ENCODE measurements around the gene PCDHB15.
"Not testable (repeated sequence)": the region's sequence is repeated elsewhere in the genome, so short reads cannot be mapped to it uniquely, and the experiment has no call there.

Gene PCDHB15

DNA sequence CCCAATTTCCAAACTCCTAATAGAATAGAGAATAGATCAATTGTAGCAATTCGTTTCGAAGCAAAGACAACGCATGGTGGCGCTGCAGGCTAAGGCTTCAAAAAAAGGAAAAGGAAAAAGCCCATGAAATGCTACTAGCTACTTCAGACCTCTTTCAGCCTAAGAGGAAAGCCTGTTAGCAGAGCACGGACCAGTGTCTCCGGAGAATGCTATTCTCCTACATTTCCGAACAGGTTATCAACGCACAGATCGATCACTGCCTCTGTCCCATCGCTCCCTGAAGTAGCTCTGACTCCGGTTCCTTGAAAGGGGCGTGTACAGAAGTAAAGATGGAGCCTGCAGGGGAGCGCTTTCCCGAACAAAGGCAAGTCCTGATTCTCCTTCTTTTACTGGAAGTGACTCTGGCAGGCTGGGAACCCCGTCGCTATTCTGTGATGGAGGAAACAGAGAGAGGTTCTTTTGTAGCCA, at the start of gene PCDHB15:
TSS of gene PCDHB15 (plus strand) at position 146 of the 468 bp plus-strand sequence. CDS start at position 330, 184 bp downstream.
- peak; percentile 88 for DNase-seq

GRCh38 chr5:141196363-141196762, 48.8 kb upstream of the PCDHB15 start:
- DNase-seq, result no peak

DNA sequence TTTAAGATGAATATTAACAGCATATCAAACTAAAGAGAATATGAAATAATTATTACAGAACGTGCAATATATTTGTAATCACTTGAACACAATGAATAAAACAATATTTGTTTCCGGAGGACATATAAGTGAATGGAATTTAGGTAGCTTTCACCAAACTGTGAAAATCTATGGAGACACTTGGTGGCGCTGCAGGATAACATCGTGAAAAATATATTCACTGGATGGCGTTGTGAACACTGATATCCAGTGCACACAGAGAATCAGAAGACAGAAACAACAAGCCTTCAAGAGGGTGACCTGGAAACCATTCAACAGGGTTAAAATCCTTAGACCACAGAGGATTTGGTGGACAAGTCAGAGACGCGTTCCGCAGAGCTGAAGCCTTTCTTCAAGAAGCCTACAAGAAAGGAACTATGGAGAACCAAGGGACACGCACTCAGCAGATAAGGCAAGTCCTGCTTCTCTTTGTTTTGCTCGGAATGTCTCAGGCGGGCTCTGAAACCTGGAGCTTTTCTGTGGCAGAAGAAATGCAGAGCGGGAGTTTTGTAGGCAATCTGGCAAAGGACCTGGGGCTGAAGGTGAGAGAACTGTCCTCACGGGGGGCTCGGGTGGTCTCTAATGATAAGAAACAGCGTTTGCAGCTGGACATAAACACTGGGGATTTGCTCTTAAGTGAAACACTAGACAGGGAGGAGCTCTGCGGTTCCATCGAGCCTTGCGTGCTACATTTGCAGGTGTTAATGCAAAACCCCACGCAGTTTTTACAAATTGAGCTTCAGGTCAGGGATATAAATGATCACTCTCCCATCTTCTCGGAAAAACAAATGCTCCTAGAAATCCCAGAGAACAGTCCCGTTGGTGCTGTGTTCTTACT, 45.6 kb upstream of the PCDHB15 start, which contains the start of gene PCDHB11:
TSS of gene PCDHB11 (plus strand) at position 269 of the 877 bp plus-strand sequence. CDS start at position 417, 148 bp downstream.
- DNase-seq, result peak; percentile 59

DNA sequence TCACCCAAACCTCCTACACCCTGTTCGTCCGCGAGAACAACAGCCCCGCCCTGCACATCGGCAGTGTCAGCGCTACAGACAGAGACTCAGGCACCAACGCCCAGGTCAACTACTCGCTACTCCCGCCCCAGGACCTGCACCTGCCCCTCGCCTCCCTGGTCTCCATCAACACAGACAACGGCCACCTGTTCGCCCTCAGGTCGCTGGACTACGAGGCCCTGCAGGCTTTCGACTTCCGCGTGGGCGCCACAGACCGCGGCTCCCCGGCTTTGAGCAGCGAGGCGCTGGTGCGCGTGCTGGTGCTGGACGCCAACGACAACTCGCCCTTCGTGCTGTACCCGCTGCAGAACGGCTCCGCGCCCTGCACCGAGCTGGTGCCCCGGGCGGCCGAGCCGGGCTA, 44.1 kb upstream of the PCDHB15 start:
- not testable (repeated sequence) for DNase-seq

DNA sequence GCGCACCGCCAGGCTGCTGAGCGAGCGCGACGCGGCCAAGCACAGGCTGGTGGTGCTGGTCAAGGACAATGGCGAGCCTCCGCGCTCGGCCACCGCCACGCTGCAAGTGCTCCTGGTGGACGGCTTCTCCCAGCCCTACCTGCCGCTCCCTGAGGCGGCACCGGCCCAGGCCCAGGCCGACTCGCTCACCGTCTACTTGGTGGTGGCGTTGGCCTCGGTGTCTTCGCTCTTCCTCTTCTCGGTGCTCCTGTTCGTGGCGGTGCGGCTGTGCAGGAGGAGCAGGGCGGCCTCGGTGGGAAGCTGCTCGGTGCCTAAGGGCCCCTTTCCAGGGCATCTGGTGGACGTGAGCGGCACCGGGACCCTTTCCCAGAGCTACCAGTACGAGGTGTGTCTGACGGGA, 43.5 kb upstream of the PCDHB15 start:
- DNase-seq, result not testable (repeated sequence)

GRCh38 chr5:141208478-141208877, 36.7 kb upstream of the PCDHB15 start, which contains the start of gene PCDHB12:
Gene PCDHB12 (plus strand): TSS chr5:141208719. CDS start chr5:141208908, 189 bp downstream.
- peak; percentile 41 for DNase-seq

GRCh38 chr5:141210281-141210680, 34.9 kb upstream of the PCDHB15 start:
- not testable (repeated sequence) for DNase-seq

DNA sequence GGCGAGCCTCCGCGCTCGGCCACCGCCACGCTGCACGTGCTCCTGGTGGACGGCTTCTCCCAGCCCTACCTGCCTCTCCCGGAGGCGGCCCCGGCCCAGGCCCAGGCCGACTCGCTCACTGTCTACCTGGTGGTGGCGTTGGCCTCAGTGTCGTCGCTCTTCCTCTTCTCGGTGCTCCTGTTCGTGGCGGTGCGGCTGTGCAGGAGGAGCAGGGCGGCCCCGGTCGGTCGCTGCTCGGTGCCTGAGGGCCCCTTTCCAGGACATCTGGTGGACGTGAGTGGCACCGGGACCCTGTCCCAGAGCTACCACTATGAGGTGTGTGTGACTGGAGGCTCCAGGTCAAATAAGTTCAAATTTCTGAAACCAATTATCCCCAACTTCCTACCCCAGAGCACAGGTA, 34.3 kb upstream of the PCDHB15 start:
- DNase-seq, result not testable (repeated sequence)

GRCh38 chr5:141213656-141214339, 31.4 kb upstream of the PCDHB15 start, which contains the start of gene PCDHB13:
Gene PCDHB13 (plus strand): TSS chr5:141213919. CDS start chr5:141214124, 205 bp downstream.
- DNase-seq, result peak; percentile 47

GRCh38 chr5:141214583-141214982, 30.6 kb upstream of the PCDHB15 start:
- not testable (repeated sequence) for DNase-seq

DNA sequence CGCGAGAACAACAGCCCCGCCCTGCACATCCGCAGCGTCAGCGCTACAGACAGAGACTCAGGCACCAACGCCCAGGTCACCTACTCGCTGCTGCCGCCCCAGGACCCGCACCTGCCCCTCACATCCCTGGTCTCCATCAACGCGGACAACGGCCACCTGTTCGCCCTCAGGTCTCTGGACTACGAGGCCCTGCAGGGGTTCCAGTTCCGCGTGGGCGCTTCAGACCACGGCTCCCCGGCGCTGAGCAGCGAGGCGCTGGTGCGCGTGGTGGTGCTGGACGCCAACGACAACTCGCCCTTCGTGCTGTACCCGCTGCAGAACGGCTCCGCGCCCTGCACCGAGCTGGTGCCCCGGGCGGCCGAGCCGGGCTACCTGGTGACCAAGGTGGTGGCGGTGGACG, 29.7 kb upstream of the PCDHB15 start:
- not testable (repeated sequence) for DNase-seq

DNA sequence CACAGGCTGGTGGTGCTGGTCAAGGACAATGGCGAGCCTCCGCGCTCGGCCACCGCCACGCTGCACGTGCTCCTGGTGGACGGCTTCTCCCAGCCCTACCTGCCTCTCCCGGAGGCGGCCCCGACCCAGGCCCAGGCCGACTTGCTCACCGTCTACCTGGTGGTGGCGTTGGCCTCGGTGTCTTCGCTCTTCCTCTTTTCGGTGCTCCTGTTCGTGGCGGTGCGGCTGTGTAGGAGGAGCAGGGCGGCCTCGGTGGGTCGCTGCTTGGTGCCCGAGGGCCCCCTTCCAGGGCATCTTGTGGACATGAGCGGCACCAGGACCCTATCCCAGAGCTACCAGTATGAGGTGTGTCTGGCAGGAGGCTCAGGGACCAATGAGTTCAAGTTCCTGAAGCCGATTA, 29.2 kb upstream of the PCDHB15 start:
- not testable (repeated sequence) for DNase-seq

- DNase-seq, result peak; percentile 72
Measured at GRCh38 chr5:141223112-141223783, 21.9 kb upstream of the PCDHB15 start, which contains the start of gene PCDHB14. Gene PCDHB14 (plus strand): TSS chr5:141223343. CDS start chr5:141223506, 163 bp downstream.

GRCh38 chr5:141224844-141225243, 20.4 kb upstream of the PCDHB15 start:
- DNase-seq, result not testable (repeated sequence)

- DNase-seq, result not testable (repeated sequence)
Measured at GRCh38 chr5:141225421-141225820, 19.8 kb upstream of the PCDHB15 start.

- peak; percentile 8 for DNase-seq
Measured at GRCh38 chr5:141234109-141234667, 11.0 kb upstream of the PCDHB15 start.

DNA sequence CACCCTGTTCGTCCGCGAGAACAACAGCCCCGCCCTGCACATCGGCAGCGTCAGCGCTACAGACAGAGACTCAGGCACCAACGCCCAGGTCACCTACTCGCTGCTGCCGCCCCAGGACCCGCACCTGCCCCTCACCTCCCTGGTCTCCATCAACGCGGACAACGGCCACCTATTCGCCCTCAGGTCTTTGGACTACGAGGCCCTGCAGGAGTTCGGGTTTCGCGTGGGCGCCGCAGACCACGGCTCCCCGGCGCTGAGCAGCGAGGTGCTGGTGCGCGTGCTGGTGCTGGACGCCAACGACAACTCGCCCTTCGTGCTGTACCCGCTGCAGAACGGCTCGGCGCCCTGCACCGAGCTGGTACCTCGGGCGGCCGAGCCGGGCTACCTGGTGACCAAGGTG, 9.3 kb upstream of the PCDHB15 start:
- DNase-seq, result not testable (repeated sequence)

- no peak for DNase-seq
Measured at GRCh38 chr5:141236516-141237313, 8.5 kb upstream of the PCDHB15 start.

DNA sequence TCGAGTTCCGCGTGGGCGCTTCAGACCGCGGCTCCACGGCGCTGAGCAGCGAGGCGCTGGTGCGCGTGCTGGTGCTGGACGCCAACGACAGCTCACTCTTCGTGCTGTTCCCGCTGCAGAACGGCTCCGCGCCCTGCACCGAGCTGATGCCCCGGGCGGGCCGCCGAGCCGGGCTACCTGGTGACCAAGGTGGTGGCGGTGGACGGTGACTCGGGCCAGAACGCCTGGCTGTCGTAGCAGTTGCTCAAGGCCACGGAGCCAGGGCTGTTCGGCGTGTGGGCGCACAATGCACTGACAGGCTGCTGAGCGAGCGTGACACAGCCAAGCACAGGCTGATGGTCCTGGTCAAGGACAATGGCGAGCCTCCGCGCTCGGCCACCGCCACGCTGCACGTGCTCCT, 3.7 kb upstream of the PCDHB15 start:
- no peak for DNase-seq

- not testable (repeated sequence) for DNase-seq
Measured at GRCh38 chr5:141246971-141247370, 1.8 kb downstream of the PCDHB15 start.

DNA sequence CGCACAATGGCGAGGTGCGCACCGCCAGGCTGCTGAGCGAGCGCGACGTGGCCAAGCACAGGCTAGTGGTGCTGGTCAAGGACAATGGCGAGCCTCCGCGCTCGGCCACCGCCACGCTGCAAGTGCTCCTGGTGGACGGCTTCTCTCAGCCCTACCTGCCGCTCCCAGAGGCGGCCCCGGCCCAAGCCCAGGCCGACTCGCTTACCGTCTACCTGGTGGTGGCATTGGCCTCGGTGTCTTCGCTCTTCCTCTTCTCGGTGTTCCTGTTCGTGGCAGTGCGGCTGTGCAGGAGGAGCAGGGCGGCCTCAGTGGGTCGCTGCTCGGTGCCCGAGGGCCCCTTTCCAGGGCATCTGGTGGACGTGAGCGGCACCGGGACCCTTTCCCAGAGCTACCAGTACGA, 2.2 kb downstream of the PCDHB15 start:
- not testable (repeated sequence) for DNase-seq
